Large intestine (tissue), 3 donors: ENCODE results near the gene FLACC1. TPM values are rescaled to one million over a fixed set of nuclear protein-coding genes. Genes with fewer than 3 reads are reported as not detected.
"Not testable (repeated sequence)": the region's sequence is repeated elsewhere in the genome, so short reads cannot be mapped to it uniquely, and the experiment has no call there.

Source experiments
- DNase-seq, 2 donors: peaks; one replicate each; pipeline versions ENCODE4 v3.0.0 to v3.0.0-alpha.2; 2013
- H3K27ac ChIP-seq: one replicate; pipeline ENCODE4 v1.5.1; 2013; ENCODE audit warnings: low read length
- H3K27me3 ChIP-seq: 2 replicates; pipeline ENCODE4 v1.6.1; 2013; ENCODE audit warnings: low read length; ENCODE audit not compliant: control insufficient read depth, insufficient read depth
- H3K36me3 ChIP-seq: 2 replicates; pipeline ENCODE4 v1.6.1; 2013; ENCODE audit warnings: low read length; ENCODE audit not compliant: control insufficient read depth, insufficient read depth
- H3K4me1 ChIP-seq: one replicate; pipeline ENCODE4 v1.6.1; 2013; ENCODE audit warnings: low read length; ENCODE audit not compliant: control insufficient read depth, insufficient read depth
- H3K4me3 ChIP-seq: one replicate; pipeline ENCODE4 v1.5.1; 2013; ENCODE audit warnings: low read length
- H3K9me3 ChIP-seq: one replicate; pipeline ENCODE4 v1.6.1; 2013; ENCODE audit warnings: mild to moderate bottlenecking, low read depth, low read length, moderate library complexity; ENCODE audit not compliant: control insufficient read depth
- WGBS: methylation state at CpG from one replicate; pipeline ENCODE4 v1.1.5; 2013; ENCODE audit warnings: low lambda C conversion rate; ENCODE audit not compliant: insufficient coverage; 5-methylcytosine and 5-hydroxymethylcytosine counted together
- polyA plus RNA-seq: library from polyadenylated mRNA; unstranded; fragments of 120-200 nt; gene quantifications from one replicate; pipeline ENCODE4 v1.2.1, GENCODE V29; 2013

FLACC1 gene
- polyA plus RNA-seq, 1 donor = 0.76 TPM

DNA sequence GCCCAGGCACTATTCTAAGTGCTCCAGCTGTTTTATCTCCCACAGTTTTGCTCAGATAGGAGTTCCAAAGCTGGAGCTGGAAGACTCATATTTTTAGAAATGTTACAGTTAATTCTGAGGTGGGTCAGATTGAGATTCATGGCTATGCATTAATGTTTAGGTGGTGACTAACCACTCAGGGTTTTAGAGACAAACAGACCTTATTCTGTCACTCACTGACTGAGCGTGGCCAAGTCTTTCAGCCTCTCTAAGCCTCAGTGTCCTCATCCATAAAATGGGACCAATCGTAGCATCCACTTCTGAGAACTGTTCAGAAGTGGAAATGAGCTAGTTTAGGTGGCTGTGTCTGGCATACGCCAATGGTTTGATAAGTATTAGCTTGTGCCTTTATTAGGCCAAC, 101.1 kb downstream of the FLACC1 start:
- no peak for DNase-seq
- no peaks in the 10 kb centered on the region for H3K27me3 ChIP-seq
- no peak overlapping the region for H3K4me3 ChIP-seq
- no peaks in the 10 kb centered on the region for H3K9me3 ChIP-seq
- WGBS = no CpG with 5 or more reads among the region's 3 CpGs
- no peak overlapping the region for H3K27ac ChIP-seq
- peaks cover 18% of the 10 kb centered on the region for H3K4me1 ChIP-seq
- H3K36me3 ChIP-seq = no peaks in the 10 kb centered on the region

DNA sequence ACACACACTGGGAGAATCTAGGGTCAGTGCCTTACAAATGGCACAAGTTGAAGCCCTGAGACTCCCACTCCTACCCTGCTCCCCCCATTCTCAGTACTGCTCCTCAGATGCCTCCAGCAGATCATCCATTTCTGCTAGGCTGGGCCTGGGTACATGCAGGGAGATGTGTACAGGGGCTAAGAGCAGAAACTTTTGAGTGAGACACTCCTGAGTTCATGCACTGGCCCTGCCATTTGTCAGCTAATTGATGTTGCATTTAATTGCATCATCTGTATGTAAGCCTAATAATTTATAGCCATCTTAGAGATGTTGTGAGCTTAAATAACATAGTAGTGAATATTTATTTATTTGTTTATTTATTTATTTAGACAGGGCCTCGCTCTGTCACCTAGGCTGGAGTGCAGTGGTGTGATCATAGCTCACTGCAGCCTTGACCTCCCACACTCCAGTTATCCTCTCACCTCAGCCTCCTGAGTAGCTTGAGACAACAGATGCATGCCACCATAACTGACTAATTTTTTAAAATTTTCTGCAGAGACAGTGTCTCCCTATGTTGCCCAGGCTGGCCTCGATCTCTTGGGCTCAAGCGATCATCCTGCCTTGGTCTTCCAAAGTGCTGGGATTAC, 101.6 kb downstream of the FLACC1 start:
- DNase-seq = no peak
- Histone ChIP-seq H3K36me3 (no peaks in the 10 kb centered on the region), H3K4me3 (no peak overlapping the region), H3K27me3 (no peaks in the 10 kb centered on the region), H3K27ac (no peak overlapping the region), H3K9me3 (no peaks in the 10 kb centered on the region), H3K4me1 (peaks cover 17% of the 10 kb centered on the region)
- no CpG with 5 or more reads among the region's 3 CpGs for WGBS

DNA sequence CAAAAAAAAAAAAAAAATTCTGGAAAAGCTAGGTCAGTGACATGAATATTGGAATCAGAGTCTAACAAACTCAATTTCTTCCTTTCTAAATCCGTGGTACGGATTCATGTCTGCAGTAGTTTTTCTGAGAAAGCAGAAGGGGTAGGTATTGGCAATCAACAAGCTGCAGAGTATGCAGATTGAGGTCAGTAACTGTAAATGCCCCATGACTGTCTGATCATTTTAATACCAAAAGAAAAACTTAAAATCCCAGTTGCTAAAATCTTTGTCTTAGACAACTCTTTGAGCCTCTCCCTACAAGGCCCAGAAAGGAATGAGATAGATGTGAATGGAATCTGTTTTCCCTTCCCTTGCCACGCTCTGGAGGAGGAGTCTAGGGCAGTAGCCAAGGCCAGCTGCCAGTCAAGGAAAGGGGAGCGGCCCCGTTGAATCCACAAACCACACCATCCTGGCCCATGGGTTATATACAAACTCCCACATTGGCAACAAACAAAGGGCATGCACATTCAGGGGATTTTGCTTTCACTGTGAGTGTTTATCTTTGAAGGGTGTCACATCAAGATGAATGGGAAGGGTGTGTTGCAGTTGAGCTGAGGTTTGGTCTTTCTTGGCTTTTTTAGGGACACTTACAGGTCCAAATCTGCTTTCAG, 102.9 kb downstream of the FLACC1 start:
- Histone ChIP-seq H3K4me1 (peaks cover 8% of the 10 kb centered on the region), H3K27ac (peak overlapping the region; percentile 28), H3K4me3 (no peak overlapping the region), H3K27me3 (no peaks in the 10 kb centered on the region), H3K36me3 (no peaks in the 10 kb centered on the region), H3K9me3 (no peaks in the 10 kb centered on the region)
- DNase-seq = peak in 1 of 2 donors; percentile 28
- WGBS = no CpG with 5 or more reads among the region's 5 CpGs

DNA sequence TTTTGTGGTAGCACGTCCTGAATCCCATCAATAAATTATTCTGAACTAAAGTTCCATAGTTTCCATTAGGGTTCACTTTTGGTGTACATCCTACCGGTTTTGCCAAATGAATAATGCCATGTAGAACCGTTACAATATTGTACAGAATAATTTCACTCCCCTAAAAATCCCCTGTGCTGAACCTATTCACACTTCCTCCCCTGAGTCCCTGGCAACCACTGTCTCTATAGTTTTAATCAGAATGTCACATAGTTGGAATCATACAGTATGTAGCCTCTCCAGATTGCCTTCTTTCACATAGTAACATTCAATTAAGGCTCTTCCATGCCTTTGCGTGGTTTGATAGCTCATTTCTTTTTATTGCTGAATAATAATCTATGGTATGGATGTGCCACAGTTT, 106.4 kb downstream of the FLACC1 start:
- no peak for DNase-seq
- no peaks in the 10 kb centered on the region for H3K9me3 ChIP-seq
- no peaks in the 10 kb centered on the region for H3K36me3 ChIP-seq
- H3K27me3 ChIP-seq = no peaks in the 10 kb centered on the region
- H3K4me1 ChIP-seq = peaks cover 5% of the 10 kb centered on the region
- 100% methylated on average over 1 of the region's 4 CpGs for WGBS
- H3K27ac ChIP-seq = no peak overlapping the region
- H3K4me3 ChIP-seq = no peak overlapping the region

DNA sequence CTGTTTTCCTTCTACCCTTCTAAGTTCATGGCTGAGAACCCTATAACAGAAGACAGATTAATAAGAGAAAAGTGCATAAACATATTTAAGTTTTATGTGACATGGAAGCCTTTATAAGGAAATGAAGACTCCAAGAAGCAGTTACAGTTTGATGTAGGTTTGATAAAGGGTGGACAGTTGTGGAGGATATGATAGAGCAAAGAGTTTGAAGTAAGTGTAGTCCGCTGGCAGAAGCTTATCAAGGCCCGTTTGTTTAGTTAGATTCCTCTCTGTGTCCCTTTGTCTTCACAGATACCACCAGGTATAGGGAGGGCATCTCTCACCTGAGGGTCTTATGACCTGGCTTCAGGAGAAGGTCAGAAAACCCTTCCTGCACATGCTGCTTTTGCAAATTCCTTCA, 107.3 kb downstream of the FLACC1 start:
- no peak overlapping the region for H3K4me3 ChIP-seq
- H3K27me3 ChIP-seq = no peaks in the 10 kb centered on the region
- H3K4me1 ChIP-seq = peaks cover 5% of the 10 kb centered on the region
- WGBS = no CpG with 5 or more reads among the region's 2 CpGs
- no peak overlapping the region for H3K27ac ChIP-seq
- H3K9me3 ChIP-seq = no peaks in the 10 kb centered on the region
- no peaks in the 10 kb centered on the region for H3K36me3 ChIP-seq
- DNase-seq = no peak

DNA sequence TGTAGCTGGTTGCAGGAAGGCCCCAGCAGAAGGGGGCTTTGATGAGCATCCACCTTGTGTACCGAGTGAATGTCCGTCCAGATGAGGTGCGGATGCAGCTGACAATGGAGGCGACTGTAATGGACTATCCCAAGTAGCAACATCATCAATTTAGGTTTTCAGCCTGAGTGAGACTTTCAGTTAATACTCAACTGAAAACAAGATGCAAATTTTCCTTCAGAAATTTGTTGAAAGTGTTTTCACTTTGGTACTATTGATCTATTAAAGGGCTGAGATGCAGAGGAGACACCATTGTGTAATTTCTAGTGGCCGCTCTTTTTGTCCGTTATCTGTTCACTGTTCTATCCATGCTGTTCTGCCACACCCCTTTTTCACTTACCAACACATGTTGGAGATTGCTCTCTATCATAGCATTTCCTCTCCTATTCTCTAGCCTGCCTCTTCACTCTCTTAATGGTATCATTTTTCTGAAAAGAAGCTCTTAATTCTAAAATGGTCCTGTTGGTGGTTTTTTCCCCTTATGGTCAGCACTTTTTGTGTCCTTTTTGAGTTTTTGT, 108.8 kb downstream of the FLACC1 start:
- Histone ChIP-seq H3K36me3 (no peaks in the 10 kb centered on the region), H3K4me3 (no peak overlapping the region), H3K27ac (no peak overlapping the region), H3K4me1 (no peaks in the 10 kb centered on the region), H3K27me3 (no peaks in the 10 kb centered on the region), H3K9me3 (no peaks in the 10 kb centered on the region)
- no peak for DNase-seq
- WGBS = 100% methylated on average over 2 of the region's 6 CpGs

DNA sequence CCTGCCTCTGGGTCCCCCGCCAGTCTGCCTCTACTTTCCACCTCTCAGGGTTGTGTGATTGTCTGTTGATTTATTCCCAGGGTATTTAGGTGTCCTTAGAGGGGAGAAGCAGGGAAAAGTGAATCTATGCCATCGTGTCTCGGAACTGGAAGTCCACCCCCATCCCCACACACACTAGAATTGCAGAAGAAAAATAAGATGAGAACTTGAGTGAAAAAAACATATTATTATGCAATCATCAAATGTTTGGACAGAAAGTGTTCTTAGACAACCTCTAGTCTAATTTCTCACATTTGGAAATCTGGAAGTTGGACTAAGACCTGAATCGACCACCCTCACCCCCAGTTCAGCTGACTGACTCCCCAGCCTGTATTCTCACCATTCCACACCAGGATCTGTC, 110.9 kb downstream of the FLACC1 start:
- no peaks in the 10 kb centered on the region for H3K36me3 ChIP-seq
- no peak overlapping the region for H3K27ac ChIP-seq
- no peak for DNase-seq
- no peaks in the 10 kb centered on the region for H3K27me3 ChIP-seq
- no peaks in the 10 kb centered on the region for H3K4me1 ChIP-seq
- H3K4me3 ChIP-seq = no peak overlapping the region
- H3K9me3 ChIP-seq = no peaks in the 10 kb centered on the region
- WGBS = no CpG with 5 or more reads among the region's 4 CpGs

DNA sequence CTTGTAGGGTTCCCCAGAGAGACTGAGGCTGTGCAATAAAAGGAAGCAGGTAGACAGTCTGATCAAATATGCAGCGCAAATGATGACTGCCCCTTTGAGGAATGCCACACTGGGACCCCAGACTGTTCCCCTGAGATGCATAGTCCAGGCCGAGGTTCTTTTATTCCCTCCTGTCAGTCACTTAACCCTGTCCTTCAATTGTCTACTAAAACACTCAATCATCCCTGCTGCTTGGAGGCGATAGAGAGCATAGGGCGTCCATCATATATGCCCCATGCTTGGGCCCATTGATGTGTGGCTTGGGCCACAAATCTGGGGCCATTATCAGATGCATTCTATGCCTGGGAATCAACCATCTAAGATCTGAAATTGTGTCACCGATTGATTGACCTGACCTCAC, 112.3 kb downstream of the FLACC1 start:
- no CpG with 5 or more reads among the region's 5 CpGs for WGBS
- Histone ChIP-seq H3K36me3 (peaks cover 2% of the 10 kb centered on the region), H3K27me3 (no peaks in the 10 kb centered on the region), H3K27ac (no peak overlapping the region), H3K4me3 (no peak overlapping the region), H3K4me1 (no peaks in the 10 kb centered on the region), H3K9me3 (no peaks in the 10 kb centered on the region)
- no peak for DNase-seq

DNA sequence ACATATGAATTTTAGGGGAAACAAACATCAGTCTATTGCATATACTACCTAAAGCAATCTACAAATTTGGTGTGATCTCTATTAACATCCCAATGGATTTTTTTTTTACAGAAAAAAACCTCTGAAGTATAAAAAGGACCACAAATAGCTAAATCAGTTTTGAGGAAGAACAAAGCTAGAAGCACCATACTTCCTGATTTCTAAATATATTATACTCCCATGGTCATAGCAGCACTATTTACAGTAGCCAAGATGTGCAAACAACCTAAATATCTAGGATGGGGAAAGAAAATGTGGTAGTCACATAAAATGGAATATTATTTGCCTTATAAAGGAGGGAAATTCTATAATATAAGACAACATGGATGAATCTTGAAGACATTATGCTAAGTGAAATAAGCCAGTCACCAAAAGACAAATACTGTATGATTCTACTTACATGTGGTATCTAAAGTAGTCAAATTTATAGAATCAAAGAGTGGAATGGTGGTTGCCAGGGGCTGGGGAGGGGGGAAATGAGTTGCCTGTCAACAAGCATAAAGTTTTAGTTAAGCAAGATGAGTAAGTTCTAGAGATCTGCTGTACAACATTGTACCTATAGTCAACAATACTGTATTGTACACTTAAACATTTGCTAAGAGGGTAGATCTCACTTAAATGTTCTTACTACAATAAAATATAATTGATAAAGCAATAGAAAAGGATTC, 114.4 kb downstream of the FLACC1 start:
- Histone ChIP-seq H3K27me3 (no peaks in the 10 kb centered on the region), H3K4me1 (no peaks in the 10 kb centered on the region), H3K27ac (no peak overlapping the region), H3K36me3 (peaks cover 4% of the 10 kb centered on the region), H3K9me3 (no peaks in the 10 kb centered on the region), H3K4me3 (no peak overlapping the region)
- no peak for DNase-seq

DNA sequence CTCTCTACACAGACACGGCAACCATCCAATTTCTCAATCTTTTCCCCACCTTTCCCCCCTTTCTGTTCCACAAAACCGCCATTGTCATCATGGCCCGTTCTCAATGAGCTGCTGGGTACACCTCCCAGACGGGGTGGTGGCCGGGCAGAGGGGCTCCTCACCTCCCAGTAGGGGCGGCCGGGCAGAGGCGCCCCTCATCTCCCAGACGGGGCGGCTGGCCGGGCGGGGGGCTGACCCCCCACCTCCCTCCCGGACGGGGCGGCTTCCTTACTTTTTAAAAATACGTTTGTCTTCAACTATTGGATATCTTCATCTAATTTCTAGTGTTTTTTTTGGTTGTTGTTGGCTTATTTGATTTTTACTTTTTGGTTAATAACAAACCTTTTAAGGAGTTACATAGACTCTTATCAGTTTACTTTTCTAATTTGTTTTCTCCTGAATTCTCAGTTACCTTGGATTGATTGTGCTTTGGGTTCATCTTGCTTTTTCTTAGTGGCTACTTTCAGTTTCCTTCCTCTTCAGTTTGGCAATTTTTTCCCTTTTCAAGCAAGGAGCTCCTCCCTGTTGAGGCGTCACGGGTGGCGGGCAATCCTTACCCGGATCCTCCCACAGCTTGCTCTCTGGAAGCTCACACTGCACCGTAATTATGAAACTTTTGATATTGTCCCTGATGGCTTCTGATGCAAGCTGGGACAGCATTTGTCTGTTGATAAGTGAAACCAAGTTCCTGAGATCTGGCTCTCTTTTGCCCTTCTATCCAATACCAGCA, 117.8 kb downstream of the FLACC1 start:
- not testable (repeated sequence) for DNase-seq, H3K27me3 ChIP-seq, H3K36me3 ChIP-seq, H3K4me3 ChIP-seq, H3K9me3 ChIP-seq, H3K27ac ChIP-seq
- 84% methylated on average over 2 of the region's 21 CpGs for WGBS
- H3K4me1 ChIP-seq = peaks cover 10% of the 10 kb centered on the region
